AG04450 (cell line): ENCODE data around the gene C1orf116. TPM values are rescaled to one million over a fixed set of nuclear protein-coding genes. Genes with fewer than 3 reads are reported as not detected.

Source experiments
- CTCF ChIA-PET: fragments of 300-600, 350-600 bp; formaldehyde crosslinking; extraction: SDS; loops from one replicate; lab custom pipeline; 2022; ENCODE audit warnings: antibody characterized with exemption, inconsistent platforms; lab: Charles Lee
- POLR2A ChIA-PET: fragments of 350-600 bp; formaldehyde crosslinking; extraction: SDS; loops from one replicate; lab custom pipeline; 2021; ENCODE audit warnings: antibody characterized with exemption, inconsistent platforms; lab: Yijun Ruan, JAX
- DNase-seq: peaks from one replicate; pipeline ENCODE4 v3.0.0-alpha.2; 2011; ENCODE audit warnings: low read depth, low spot score
- H3K27ac ChIP-seq: one replicate; pipeline ENCODE4 v1.5.1; 2012; ENCODE audit warnings: low read depth, low read length, control low read depth
- H3K27me3 ChIP-seq: one replicate; pipeline ENCODE4 v1.6.0; 2012; ENCODE audit warnings: low read length; ENCODE audit not compliant: control insufficient read depth, insufficient read depth
- H3K4me3 ChIP-seq: 2 replicates; pipeline ENCODE4 v1.5.1; 2011; ENCODE audit warnings: mild to moderate bottlenecking, low read depth, low read length, control low read depth
- H3K9me3 ChIP-seq: 2 replicates; pipeline ENCODE4 v1.5.1; 2012; ENCODE audit warnings: low read length; ENCODE audit not compliant: control insufficient read depth, insufficient read depth
- CTCF ChIP-seq: IDR thresholded peaks from 2 replicates; pipeline ENCODE4 v1.5.1; 2011; ENCODE audit warnings: low read depth, low read length, control low read depth, inconsistent platforms
- polyA plus RNA-seq: library from polyadenylated mRNA; depleted of rRNA; stranded (reverse); fragments of >200 nt; gene quantifications from 2 replicates; pipeline ENCODE4 v1.2.3, GENCODE V29; 2011

Gene C1orf116
- polyA plus RNA-seq, 1 experiment = not detected

- Histone ChIP-seq H3K4me3 (no peak overlapping the region), H3K27me3 (peaks cover 8% of the 10 kb centered on the region), H3K9me3 (peaks cover 3% of the 10 kb centered on the region; the same call in 1 of the 2 replicates), H3K27ac (peak overlapping the region; percentile 21)
- no peak for DNase-seq
- ChIA-PET CTCF (interaction anchor here (0.8 to 1.5 kb wide), 7 partner anchors 11 to 546 kb away, joined by 3 to 5 read pairs (median 3); partner anchors contain the start of gene DYRK3), POLR2A (no interaction called here)
- TF ChIP-seq CTCF = no peak
Measured at GRCh38 chr1:207026104-207026534, 6.4 kb downstream of the C1orf116 start.

GRCh38 chr1:207025146-207025880 lies 7.2 kb downstream of the C1orf116 start:
- POLR2A ChIA-PET = no interaction called here
- DNase-seq = no peak
- CTCF ChIA-PET = interaction anchor here (0.6 to 1.5 kb wide), 8 partner anchors 12 to 545 kb away, joined by 3 to 4 read pairs (median 3); no protein-coding TSS in a partner anchor
- no peak overlapping the region for H3K27ac ChIP-seq
- peaks cover 5% of the 10 kb centered on the region for H3K27me3 ChIP-seq
- H3K9me3 ChIP-seq = peaks cover 3% of the 10 kb centered on the region; the same call in 1 of the 2 replicates
- TF ChIP-seq CTCF = no peak
- H3K4me3 ChIP-seq = no peak overlapping the region

GRCh38 chr1:207024202-207025145 lies 8.1 kb downstream of the C1orf116 start:
- H3K4me3 ChIP-seq = no peak overlapping the region
- CTCF ChIA-PET = interaction anchor here (0.9 to 1.5 kb wide), 5 partner anchors 12 to 113 kb away, joined by 3 to 4 read pairs (median 3); no protein-coding TSS in a partner anchor
- peaks cover 3% of the 10 kb centered on the region; the same call in 1 of the 2 replicates for H3K9me3 ChIP-seq
- DNase-seq = no peak
- POLR2A ChIA-PET = interaction anchor here (1.0 kb wide), 1 partner anchor 26 kb away, joined by 4 read pairs; the partner anchor contains the start of gene YOD1
- H3K27me3 ChIP-seq = peaks cover 5% of the 10 kb centered on the region
- TF ChIP-seq CTCF = no peak
- H3K27ac ChIP-seq = no peak overlapping the region

GRCh38 chr1:207022996-207023679 lies 9.4 kb downstream of the C1orf116 start:
- no peak for DNase-seq
- ChIA-PET POLR2A (interaction anchor here (0.6 kb wide), 1 partner anchor 892 kb away, joined by 4 read pairs; no protein-coding TSS in a partner anchor), CTCF (interaction anchor here (0.7 to 1.3 kb wide), 2 partner anchors 9 to 18 kb away, joined by 3 to 4 read pairs; no protein-coding TSS in a partner anchor)
- no peaks in the 10 kb centered on the region for H3K27me3 ChIP-seq
- H3K4me3 ChIP-seq = no peak overlapping the region
- H3K9me3 ChIP-seq = peaks cover 3% of the 10 kb centered on the region; the same call in 1 of the 2 replicates
- no peak for TF ChIP-seq CTCF
- H3K27ac ChIP-seq = no peak overlapping the region
